K562 (cell line): ENCODE results near the gene PRKCQ. TPM values are rescaled to one million over a fixed set of nuclear protein-coding genes. Genes with fewer than 3 reads are reported as not detected.
A peak's percentile ranks its signal among the peaks of the same experiment; 100 is the strongest.
"Not testable (repeated sequence)": the region's sequence is repeated elsewhere in the genome, so short reads cannot be mapped to it uniquely, and the experiment has no call there.

Source experiments
- ATAC-seq: fragments of 200-7000 bp; cut with Tn5 transposase; 3 replicates; pipeline ENCODE4 v1.9.1; 2020; ENCODE audit warnings: moderate library complexity
- BruUV-seq: library from RNA; stranded (reverse); fragments of 400-500 nt; replicated peaks from 2 replicates; lab custom pipeline; 2021; lab: Mats Ljungman, UMichigan
- CTCF ChIA-PET: fragments of 300-600 bp; formaldehyde crosslinking; extraction: SDS; loops from one replicate; lab custom pipeline; 2021; ENCODE audit warnings: low intra/inter-chr PET ratio; lab: Yijun Ruan, JAX
- POLR2A ChIA-PET: fragments of 300-600, 350-650 bp; sonication (Branson Sonifier 250); formaldehyde crosslinking; extraction: SDS; loops from one replicate; lab custom pipeline; 2021; ENCODE audit warnings: antibody characterized with exemption, inconsistent platforms; lab: Yijun Ruan, JAX
- DNase-seq, 4 experiments: peaks; one replicate each; pipeline versions ENCODE4 v3.0.0 to v3.0.0-alpha.2; 2011 to 2018; ENCODE audit warnings: low spot score in 3 of 4, mixed read lengths in 3 of 4; ENCODE audit errors: extremely low read depth in 1 of 4
- FAIRE-seq: peaks from 2 replicates; lab custom pipeline; 2011; peaks lifted over from hg19 to GRCh38; lab: Jason Lieb, UNC
- H2AFZ ChIP-seq: 2 replicates; pipeline ENCODE4 v1.6.0; 2011; ENCODE audit warnings: low read depth, low read length, control low read depth, inconsistent platforms
- H3K27ac ChIP-seq: fragments of 200-600 bp; 3 replicates; pipeline ENCODE4 v1.8.0; 2011; ENCODE audit warnings: low read depth, mild to moderate bottlenecking, control low read depth, inconsistent platforms, low read length, moderate library complexity, mixed read lengths; ENCODE audit errors: extremely low read depth
- H3K27me3 ChIP-seq, 2 experiments: fragments of 300-600 bp in 1 of 2; 2 replicates in 1 of 2; 3 replicates in 1 of 2; pipeline versions ENCODE4 v1.6.0 to v1.8.0; 2011; ENCODE audit warnings: inconsistent platforms in 2 of 2, low read length in 2 of 2, mild to moderate bottlenecking in 1 of 2, mixed read lengths in 1 of 2, moderate library complexity in 1 of 2; ENCODE audit not compliant: control insufficient read depth in 2 of 2, insufficient read depth in 2 of 2
- H3K36me3 ChIP-seq: fragments of 300-600 bp; 3 replicates; pipeline ENCODE4 v1.8.0; 2011; ENCODE audit warnings: mild to moderate bottlenecking, low read length, inconsistent platforms; ENCODE audit not compliant: control insufficient read depth, insufficient read depth
- H3K4me1 ChIP-seq, 2 experiments: fragments of 200-600 bp in 1 of 2; replicated peaks in 1 of 2; 2 replicates in 1 of 2; 3 replicates in 1 of 2; pipeline versions ENCODE4 v1.5.1 to v1.8.0; 2011; ENCODE audit warnings: inconsistent platforms in 2 of 2, low read length in 2 of 2, mild to moderate bottlenecking in 1 of 2, mixed read lengths in 1 of 2, moderate library complexity in 1 of 2; ENCODE audit not compliant: control insufficient read depth in 2 of 2, insufficient read depth in 2 of 2
- H3K4me2 ChIP-seq: 2 replicates; pipeline ENCODE4 v1.6.1; 2011; ENCODE audit warnings: low read length, control low read depth, inconsistent platforms, mixed read lengths; ENCODE audit not compliant: insufficient read depth
- H3K4me3 ChIP-seq: fragments of 200-600 bp; sonication (generic), shearing (Covaris generic); 2 replicates; pipeline ENCODE4 v1.5.1; 2016; ENCODE audit warnings: control low read depth, inconsistent platforms
- H3K79me2 ChIP-seq: fragments of 200-600 bp; 3 replicates; pipeline ENCODE4 v1.8.0; 2011; ENCODE audit warnings: low read length, inconsistent platforms; ENCODE audit not compliant: control insufficient read depth, insufficient read depth
- H3K9ac ChIP-seq, 2 experiments: 2 replicates each; pipeline versions ENCODE4 v1.6.0 to v1.6.1; 2011; ENCODE audit warnings: low read depth in 2 of 2, low read length in 2 of 2, control low read depth in 1 of 2, inconsistent platforms in 1 of 2, mild to moderate bottlenecking in 1 of 2, mixed read lengths in 1 of 2; ENCODE audit not compliant: insufficient read depth in 1 of 2
- H3K9me1 ChIP-seq: one replicate; pipeline ENCODE4 v1.6.0; 2011; ENCODE audit warnings: inconsistent platforms, mild to moderate bottlenecking, low read length, moderate library complexity; ENCODE audit not compliant: control insufficient read depth, insufficient read depth
- H3K9me3 ChIP-seq: replicated peaks from 2 replicates; pipeline ENCODE4 v1.5.1; 2011; ENCODE audit warnings: low read depth, low read length, inconsistent platforms; ENCODE audit not compliant: control insufficient read depth, insufficient read depth
- H4K20me1 ChIP-seq: replicated peaks from 2 replicates; pipeline ENCODE4 v1.6.1; 2011; ENCODE audit warnings: low read length, inconsistent platforms, mixed read lengths; ENCODE audit not compliant: control insufficient read depth, insufficient read depth
- EP300 ChIP-seq: IDR thresholded peaks from 2 replicates; pipeline ENCODE4 v1.6.1; 2012; ENCODE audit warnings: low read length, improper control_type of control experiment
- ZNF121 ChIP-seq: sonication (generic); formaldehyde crosslinking; conservative IDR thresholded peaks from 2 replicates; pipeline ENCODE4 v1.8.0; 2022; ENCODE audit warnings: missing genetic modification reagents
- WGBS: fragments of 100-300 bp; shearing (Covaris generic); methylation state at CpG from one replicate; pipeline ENCODE4 v1.1.6; 2016; ENCODE audit warnings: low coverage, mixed read lengths; ENCODE audit not compliant: insufficient coverage; ENCODE audit errors: missing lambda C conversion rate; 5-methylcytosine and 5-hydroxymethylcytosine counted together
- in situ Hi-C: fragments of 300-500 bp; cut with MboI; formaldehyde crosslinking; loops from 4 replicates; pipeline ENCODE4 v1.15.0; 2018; ENCODE audit warnings: inconsistent platforms, mixed read lengths
- intact Hi-C: fragments of 100-400 bp; cut with micrococcal nuclease; formaldehyde crosslinking; loops from 2 replicates; pipeline ENCODE4 v1.14.2; 2022
- polyA plus RNA-seq, 8 experiments: library from polyadenylated mRNA; depleted of rRNA in 4 of 8; stranded (reverse) in 5 of 8; unstranded in 3 of 8; fragments of >200 nt; fragmentation: Nextera tagmentation in 2 of 8; fragmentation: Illumina TruSeq in 1 of 8; extraction: Ambion mirVana in 2 of 8; extraction: Trizol in 1 of 8; gene quantifications; 2 replicates each; pipeline versions ENCODE4 v1.2.1 to v1.2.3, GENCODE V29; 2011 to 2014; ENCODE audit warnings: inconsistent platforms in 1 of 8, missing spikeins in 1 of 8
- total RNA-seq, 7 experiments: library from RNA; depleted of rRNA in 6 of 7; stranded (reverse); fragments of >200 nt in 6 of 7; fragmentation: Illumina TruSeq in 2 of 7; extraction: Trizol in 2 of 7; gene quantifications; 2 replicates each; pipeline versions ENCODE4 v1.2.1 to v1.2.3, GENCODE V29; 2011 to 2021; ENCODE audit warnings: low replicate concordance in 1 of 7
- TF ChIP-seq, protein P1 (sequence below), 2 experiments: fragments of 450-650 bp in 1 of 2; IDR thresholded peaks; 2 replicates each; pipeline ENCODE4 v1.6.1; 2011 to 2017; ENCODE audit warnings: low read depth in 2 of 2, antibody characterized with exemption in 1 of 2, borderline replicate concordance in 1 of 2, low read length in 1 of 2, mild to moderate bottlenecking in 1 of 2, mixed read lengths in 1 of 2; ENCODE audit not compliant: control insufficient read depth in 1 of 2

Gene PRKCQ
- total and polyA plus RNA-seq, 9 of the 15 experiments (the other 6 are each of a cell fraction or from before 2014, with no cell fraction given): 4.4 to 23.3 (median 14.6) TPM

DNA sequence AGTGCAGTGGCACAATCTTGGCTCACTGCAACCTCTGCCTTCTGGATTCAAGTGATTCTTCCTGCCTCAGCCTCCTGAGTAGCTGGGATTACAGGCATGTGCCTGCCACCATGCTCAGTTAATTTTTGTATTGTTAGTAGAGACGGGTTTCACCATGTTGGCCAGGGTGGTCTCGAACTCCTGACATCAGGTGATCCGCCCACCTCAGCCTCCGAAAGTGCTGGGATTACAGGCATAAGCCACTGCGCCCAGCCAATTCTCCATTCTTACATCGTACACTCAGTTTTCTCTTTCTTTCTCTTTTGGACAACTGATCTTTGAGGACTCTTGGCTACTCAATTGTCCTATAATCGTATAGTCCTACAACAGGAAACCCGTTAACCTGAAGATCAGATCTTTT is 2.8 kb upstream of the PRKCQ start:
- CTCF ChIA-PET, FAIRE-seq: not testable (repeated sequence)

DNA sequence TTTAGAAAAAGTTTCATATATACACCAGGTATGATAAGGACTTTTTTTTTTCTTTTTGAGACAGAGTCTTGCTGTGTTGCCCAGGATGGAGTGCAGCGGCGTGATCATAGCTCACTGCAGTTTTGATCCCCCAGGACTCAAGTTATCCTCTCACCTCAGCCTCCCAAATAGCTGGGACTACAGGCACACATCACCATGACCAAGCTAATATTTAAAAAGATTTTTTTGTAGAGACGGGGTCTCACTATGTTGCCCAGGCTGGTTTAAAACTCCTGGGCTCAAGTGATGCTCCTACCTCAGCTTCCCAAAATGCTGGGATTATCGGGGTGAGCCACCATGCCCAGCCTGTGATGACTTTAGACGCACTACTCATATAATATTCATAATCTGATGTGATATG is 2.2 kb upstream of the PRKCQ start:
- CTCF ChIA-PET: no interaction called here
- H3K27me3 ChIP-seq: no peaks in the 10 kb centered on the region
- peaks cover 51% of the 10 kb centered on the region for H3K36me3 ChIP-seq
- H3K4me1 ChIP-seq: peaks cover 18 to 26% of the 10 kb centered on the region in 2 experiments
- H3K9me1 ChIP-seq: no peaks in the 10 kb centered on the region
- H3K4me2 ChIP-seq: peak overlapping the region; percentile 94
- FAIRE-seq: no peak
- TF ChIP-seq ZNF121 (CRISPR knock-in tag): peak; percentile 72
- TF ChIP-seq, protein P1, sequence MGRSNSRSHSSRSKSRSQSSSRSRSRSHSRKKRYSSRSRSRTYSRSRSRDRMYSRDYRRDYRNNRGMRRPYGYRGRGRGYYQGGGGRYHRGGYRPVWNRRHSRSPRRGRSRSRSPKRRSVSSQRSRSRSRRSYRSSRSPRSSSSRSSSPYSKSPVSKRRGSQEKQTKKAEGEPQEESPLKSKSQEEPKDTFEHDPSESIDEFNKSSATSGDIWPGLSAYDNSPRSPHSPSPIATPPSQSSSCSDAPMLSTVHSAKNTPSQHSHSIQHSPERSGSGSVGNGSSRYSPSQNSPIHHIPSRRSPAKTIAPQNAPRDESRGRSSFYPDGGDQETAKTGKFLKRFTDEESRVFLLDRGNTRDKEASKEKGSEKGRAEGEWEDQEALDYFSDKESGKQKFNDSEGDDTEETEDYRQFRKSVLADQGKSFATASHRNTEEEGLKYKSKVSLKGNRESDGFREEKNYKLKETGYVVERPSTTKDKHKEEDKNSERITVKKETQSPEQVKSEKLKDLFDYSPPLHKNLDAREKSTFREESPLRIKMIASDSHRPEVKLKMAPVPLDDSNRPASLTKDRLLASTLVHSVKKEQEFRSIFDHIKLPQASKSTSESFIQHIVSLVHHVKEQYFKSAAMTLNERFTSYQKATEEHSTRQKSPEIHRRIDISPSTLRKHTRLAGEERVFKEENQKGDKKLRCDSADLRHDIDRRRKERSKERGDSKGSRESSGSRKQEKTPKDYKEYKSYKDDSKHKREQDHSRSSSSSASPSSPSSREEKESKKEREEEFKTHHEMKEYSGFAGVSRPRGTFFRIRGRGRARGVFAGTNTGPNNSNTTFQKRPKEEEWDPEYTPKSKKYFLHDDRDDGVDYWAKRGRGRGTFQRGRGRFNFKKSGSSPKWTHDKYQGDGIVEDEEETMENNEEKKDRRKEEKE (IDR thresholded peaks at IDR 0.05; ENCODE audit: borderline replicate concordance in 1 of 2, control insufficient read depth in 1 of 2, low read depth in 2 of 2, low read length in 1 of 2): no peak
- TF ChIP-seq EP300: no peak
- TF ChIP-seq, all 486 proteins: peak for 1
- H4K20me1 ChIP-seq: no peaks in the 10 kb centered on the region; the same call in 1 of the 2 replicates
- peaks cover 63% of the 10 kb centered on the region for H3K79me2 ChIP-seq
- POLR2A ChIA-PET: interaction anchor here (0.6 to 1.6 kb wide), 3 partner anchors 9 to 990 kb away, joined by 4 to 5 read pairs (median 5); no protein-coding TSS in a partner anchor
- BruUV-seq: no TSS peak
- in situ Hi-C loops (no loop called here), intact Hi-C loops (loop anchor here (5.0 kb wide), 3 partner anchors 65 to 135 kb away; no protein-coding TSS in a partner anchor)
- 90% methylated on average over 5 of the region's 5 CpGs for WGBS
- H3K9me3 ChIP-seq: no peaks in the 10 kb centered on the region
- DNase-seq (no peak), ATAC-seq (no peak)
- H2AFZ ChIP-seq: peak overlapping the region; percentile 57; the same call in 1 of the 2 replicates
- H3K9ac ChIP-seq: peak overlapping the region in 1 of 2 experiments; percentile 94; a peak in 2 of 4 replicates
- H3K27ac ChIP-seq: peak overlapping the region; percentile 86
- H3K4me3 ChIP-seq: peak overlapping the region; percentile 84

More for the DNA sequence above, 2.8 kb upstream of the PRKCQ start:
- H3K9me3 ChIP-seq, H3K9me1 ChIP-seq, H3K4me3 ChIP-seq, in situ Hi-C loops, DNase-seq, H4K20me1 ChIP-seq, H3K27me3 ChIP-seq, BruUV-seq, H2AFZ ChIP-seq, POLR2A ChIA-PET, ATAC-seq: not testable (repeated sequence)
- Histone ChIP-seq H3K9ac (peak overlapping the region in 1 of 2 experiments; percentile 51; a peak in 2 of 4 replicates), H3K4me1 (peaks cover 17 to 24% of the 10 kb centered on the region in 2 experiments), H3K4me2 (peak overlapping the region; percentile 71; the same call in 1 of the 2 replicates), H3K36me3 (peaks cover 51% of the 10 kb centered on the region), H3K79me2 (peaks cover 57% of the 10 kb centered on the region), H3K27ac (peak overlapping the region; percentile 63; the same call in 2 of the 3 replicates)
- intact Hi-C loops: loop anchor here (5.0 kb wide), 3 partner anchors 64 to 136 kb away; no protein-coding TSS in a partner anchor
- 84% methylated on average over 7 of the region's 8 CpGs for WGBS
